GM18519 (cell line): ENCODE data around the gene FNDC3B.
A peak's percentile ranks its signal among the peaks of the same experiment; 100 is the strongest.

ENCODE experiments used
- ATAC-seq: cut with Tn5 transposase; IDR thresholded peaks from one replicate; pipeline ENCODE4 v1.9.1; 2021; ENCODE audit warnings: mild to moderate bottlenecking, moderate library complexity; ENCODE audit not compliant: unreplicated experiment, low FRiP score

FNDC3B gene

DNA sequence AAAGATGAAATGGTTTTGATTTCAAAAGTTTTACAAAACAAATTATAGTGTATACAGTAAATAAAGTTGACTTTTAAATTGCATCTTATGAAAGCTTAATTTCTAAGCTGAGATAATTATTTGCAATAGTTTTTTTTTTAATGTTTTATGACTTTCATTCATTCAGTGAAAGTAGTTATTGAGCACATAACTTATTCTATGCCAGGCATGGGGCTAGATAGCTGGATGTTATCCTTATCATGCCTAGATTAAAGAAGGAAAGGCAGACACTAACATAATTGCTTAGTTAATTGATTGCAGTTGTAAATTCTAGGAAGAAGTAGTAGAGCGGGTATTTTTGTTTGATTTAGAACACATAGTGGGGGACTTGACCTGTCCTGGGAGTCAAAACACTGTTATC lies 92.4 kb downstream of the FNDC3B start:
- no peak for ATAC-seq

GRCh38 chr3:172132159-172132586 lies 92.8 kb downstream of the FNDC3B start:
- ATAC-seq: no peak

DNA sequence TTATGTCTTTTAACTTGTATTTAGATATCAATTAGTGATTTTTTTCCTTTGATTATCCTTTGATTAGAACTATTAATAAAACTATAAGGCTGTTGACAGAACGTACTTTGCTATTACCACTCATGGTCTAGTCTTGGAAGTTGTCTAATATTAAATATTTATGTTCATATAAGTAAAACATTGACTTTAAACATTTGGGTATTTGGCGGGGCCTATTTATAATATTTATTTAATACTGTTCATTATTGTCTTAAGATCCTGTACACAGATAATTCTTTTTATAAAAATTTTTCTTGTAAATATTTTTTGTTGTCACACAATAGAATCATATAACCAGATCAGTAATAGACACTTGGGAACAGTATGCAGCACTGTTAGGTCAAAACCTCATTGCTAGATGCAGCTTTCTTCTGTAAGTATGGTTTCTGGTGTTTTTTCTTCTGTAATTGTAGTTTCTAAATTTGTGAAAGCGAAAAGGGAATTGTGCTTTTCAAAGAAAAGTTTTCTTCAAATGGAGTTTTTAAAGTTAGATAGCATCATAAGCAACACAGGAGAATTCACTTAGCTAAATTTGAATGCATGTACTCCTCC lies 93.4 kb downstream of the FNDC3B start:
- ATAC-seq: no peak

GRCh38 chr3:172133838-172134237 lies 94.5 kb downstream of the FNDC3B start:
- ATAC-seq: no peak

DNA sequence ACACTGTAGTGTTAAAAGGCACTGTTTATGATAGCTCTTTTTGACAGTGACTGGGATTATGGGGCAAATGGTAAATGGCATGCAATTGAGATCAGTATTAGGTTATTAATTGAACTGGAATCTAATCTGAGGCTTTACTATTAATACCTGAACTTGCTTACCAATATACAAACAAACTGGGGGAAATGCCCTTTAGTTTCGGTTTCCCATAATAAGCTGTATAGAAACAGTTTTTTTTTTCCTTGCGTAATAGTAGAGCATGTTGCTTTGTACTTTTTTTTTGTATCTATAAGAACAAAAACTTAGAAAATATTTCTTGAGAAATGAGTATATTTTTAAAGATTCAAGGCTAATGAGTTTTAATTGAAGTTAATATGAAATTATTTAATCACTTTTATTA lies 95.0 kb downstream of the FNDC3B start:
- ATAC-seq: no peak

- ATAC-seq: no peak
These were observed 95.8 kb downstream of the FNDC3B start for GRCh38 chr3:172135185-172135584.

- no peak for ATAC-seq
These were observed 96.4 kb downstream of the FNDC3B start for GRCh38 chr3:172135820-172136219.

DNA sequence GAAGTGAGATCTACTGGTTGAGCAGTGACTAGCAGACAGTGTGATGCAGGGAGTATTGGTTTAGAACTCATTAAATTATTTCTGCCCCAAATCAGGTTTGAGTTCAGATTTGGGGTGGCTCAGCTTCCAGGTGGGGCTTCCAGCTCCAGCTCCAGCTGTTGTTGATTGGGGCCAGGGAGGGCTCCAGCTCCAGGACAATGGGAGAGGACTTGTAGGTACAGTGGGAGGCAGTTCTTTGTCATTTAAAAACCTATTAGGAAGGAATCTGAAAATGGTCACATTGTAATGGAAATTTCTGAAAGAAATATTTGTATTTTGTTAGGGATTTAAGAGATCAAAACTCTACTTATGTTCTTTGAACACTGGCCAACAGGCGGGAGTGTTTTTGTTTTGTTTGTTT lies 97.0 kb downstream of the FNDC3B start:
- no peak for ATAC-seq

DNA sequence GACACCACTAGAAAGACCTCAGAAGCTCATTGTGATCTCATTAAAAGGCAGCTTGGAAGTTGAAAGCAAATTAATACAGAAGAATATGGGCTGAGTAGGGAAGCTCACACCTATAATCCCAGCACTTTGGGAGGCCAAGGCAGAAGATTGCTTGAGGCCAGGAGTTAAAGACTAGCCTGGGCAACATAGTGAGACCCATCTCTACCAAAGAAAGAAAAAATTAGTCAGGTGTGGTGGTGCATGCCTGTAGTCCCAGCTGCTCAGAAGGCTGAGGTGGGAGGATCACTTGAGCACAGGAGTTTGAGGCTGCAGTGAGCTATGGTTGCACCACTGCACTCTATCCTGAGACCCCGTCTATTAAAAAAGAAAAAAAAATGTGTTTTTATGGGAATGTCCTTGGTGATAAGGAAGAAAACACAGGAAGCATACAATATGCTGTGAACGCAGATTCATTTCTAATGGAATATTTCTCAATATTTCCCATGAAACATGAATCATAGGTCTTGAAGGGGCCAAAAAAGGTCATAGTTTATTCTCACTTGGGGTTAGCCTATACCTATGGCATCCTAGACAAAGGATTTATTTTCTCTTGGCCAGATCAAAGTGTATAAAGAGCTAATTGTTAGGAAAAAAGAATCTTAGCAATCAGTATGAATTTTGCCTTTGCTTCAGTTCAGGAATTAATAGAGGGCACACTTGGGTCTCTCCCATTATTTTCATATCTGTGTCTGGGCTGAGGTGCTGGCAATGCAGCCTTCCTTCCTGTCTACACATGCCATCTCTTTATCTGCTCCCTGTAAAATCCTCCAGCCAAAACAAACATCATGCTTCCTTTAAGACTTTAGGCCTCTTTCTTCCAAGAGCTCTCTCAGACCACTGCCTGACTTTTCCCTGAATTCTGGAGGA lies 98.2 kb downstream of the FNDC3B start:
- ATAC-seq: no peak

- no peak for ATAC-seq
These were observed 98.8 kb downstream of the FNDC3B start for GRCh38 chr3:172138193-172138537.

- ATAC-seq: peak; percentile 28
These were observed 99.6 kb downstream of the FNDC3B start for GRCh38 chr3:172138792-172139507.

GRCh38 chr3:172139528-172140276 lies 100.3 kb downstream of the FNDC3B start:
- ATAC-seq: no peak

DNA sequence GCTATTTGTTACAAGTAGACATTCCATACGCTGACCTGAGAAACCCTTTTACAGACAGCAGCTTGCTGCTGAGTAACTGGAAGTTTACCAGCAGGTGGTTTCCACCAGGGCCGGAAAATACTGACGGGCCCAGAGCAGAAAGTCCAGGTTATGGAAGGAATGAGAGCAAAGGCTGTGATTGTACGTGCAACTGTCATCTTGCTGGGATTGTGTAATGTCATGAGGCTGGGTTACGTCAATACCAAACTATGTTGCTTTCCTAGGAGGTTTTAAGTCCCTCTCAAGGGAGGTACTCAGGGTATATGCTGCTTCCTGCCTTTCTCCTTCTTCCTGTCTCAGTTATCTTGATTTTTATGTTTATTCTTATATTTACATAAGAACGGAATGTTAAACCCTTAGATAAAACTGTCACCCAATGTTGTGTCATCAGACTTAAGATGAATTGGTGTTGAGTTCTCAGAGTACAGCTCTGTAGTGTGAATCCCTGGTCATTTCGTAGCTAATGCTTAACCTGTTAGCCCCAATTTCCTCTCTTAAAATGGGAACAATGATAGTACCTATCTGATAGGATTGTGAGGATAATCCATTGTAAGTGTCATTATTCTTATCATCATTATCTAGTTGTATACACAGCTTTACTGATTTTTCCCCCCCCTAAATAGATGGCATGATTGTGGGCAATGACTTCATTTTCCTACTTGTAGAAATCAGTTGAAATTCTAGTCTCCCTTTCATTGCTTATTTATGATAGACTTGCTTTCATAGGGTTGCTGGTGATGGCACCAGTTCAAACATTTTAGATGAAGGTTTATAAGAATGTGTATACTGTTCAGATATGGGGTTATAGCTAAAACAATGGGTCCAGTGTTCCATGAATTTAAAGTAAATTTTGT lies 101.4 kb downstream of the FNDC3B start:
- ATAC-seq: no peak

DNA sequence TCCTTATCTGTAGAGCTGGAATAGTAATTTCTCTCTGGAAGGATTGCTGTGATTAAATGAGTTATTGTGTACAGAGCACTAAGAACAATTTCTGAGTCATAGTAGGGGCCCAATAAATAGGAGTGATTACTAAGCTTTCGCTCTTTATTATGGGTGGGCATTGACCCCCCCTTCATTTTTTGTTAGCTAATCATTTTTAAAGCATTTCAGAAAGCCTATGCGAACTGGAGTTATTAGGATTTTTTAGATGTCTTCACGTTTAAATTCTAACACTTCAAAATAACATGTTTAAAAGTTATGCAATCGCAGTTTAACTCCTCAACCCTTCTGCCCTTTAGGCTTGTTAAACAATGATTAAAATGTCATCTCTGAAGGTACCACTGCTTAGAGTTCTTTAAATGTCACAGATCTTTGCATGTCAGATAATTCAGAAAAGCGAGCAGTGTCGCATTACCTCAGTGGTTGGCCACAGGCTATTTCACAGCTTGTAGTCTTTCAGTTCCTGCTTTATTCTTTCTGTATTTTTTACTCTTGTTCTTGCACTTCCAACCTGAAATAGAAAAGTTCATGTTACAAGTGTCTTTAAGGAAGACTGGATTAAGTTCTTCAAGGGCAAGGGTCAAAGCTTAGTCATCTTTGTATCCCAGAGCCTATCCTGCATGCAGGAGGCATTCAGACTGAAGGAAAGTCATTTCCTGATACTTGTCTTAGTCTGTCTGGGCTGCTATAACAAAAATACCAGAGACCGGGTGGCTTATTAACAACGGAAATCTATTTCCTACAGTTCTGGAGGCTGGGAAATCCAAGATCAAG lies 102.9 kb downstream of the FNDC3B start:
- ATAC-seq: peak; percentile 58

- ATAC-seq: peak; percentile 4
These were observed 103.6 kb downstream of the FNDC3B start for GRCh38 chr3:172142864-172143451.

DNA sequence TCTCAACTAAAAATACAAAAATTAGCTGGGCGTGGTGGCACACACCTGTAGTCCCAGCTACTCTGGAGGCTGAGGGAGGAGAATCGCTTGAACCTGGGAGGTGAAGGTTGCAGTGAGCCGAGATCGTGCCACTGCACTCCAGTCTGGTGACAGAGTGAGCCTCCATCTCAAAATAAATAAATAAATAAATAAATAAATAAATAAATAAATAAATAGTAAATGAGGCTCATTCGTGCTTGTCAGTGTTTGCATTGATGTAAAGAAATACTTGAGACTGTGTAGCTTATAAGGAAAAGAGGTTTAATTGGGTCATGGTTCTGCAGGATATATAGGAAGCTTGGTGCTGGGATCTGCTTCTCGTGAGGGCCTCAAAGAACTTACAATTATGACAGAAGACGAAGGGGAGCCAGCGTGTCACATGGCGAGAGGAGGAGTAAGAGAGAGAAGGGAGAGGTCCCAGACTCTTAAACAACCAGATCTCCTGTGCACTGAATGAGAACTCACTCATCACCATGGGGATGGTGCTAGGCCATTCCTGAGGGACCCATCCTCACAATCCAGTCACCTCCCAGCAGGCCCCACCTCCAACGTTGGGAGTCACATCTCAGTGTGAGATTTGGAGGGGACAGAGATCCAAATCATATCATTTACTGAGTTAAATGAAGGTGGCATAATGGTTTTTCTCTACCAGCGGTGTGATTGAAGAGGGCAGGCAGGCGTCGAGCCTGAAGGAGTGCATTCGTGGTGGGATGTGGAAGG lies 104.5 kb downstream of the FNDC3B start:
- ATAC-seq: no peak

- ATAC-seq: no peak
These were observed 105.2 kb downstream of the FNDC3B start for GRCh38 chr3:172144601-172145000.
